A673 (cell line): ENCODE results near the gene RASA3. TPM values are rescaled to one million over a fixed set of nuclear protein-coding genes. Genes with fewer than 3 reads are reported as not detected.

Experiments
- BruUV-seq: library from RNA; stranded (reverse); fragments of 400-500 nt; replicated peaks from 2 replicates; lab custom pipeline; 2021; lab: Mats Ljungman, UMichigan
- CTCF ChIA-PET: fragments of 300-600 bp; sonication (Branson Sonifier 250); formaldehyde crosslinking; loops from one replicate; lab custom pipeline; 2022; ENCODE audit warnings: antibody characterized with exemption; lab: Charles Lee
- POLR2A ChIA-PET: fragments of 300-600 bp; sonication (Branson Sonifier 250); formaldehyde crosslinking; loops from one replicate; lab custom pipeline; 2022; ENCODE audit warnings: antibody characterized with exemption; ENCODE audit not compliant: low non-redundant PET; lab: Charles Lee
- DNase-seq: peaks from one replicate; pipeline ENCODE4 v3.0.0-alpha.2; 2015; ENCODE audit warnings: low spot score
- H3K27ac ChIP-seq: fragments of 200-600 bp; sonication (generic); 2 replicates; pipeline ENCODE4 v1.5.1; 2016; ENCODE audit warnings: mixed run types, low read depth, mild to moderate bottlenecking, mixed read lengths, antibody characterized with exemption, low read length; ENCODE audit not compliant: poor library complexity, severe bottlenecking
- H3K27me3 ChIP-seq: fragments of 200-600 bp; sonication (generic); replicated peaks from 2 replicates; pipeline ENCODE4 v1.6.1; 2017; ENCODE audit warnings: mixed run types, low read depth, mild to moderate bottlenecking, mixed read lengths, antibody characterized with exemption, low read length; ENCODE audit not compliant: insufficient read depth, poor library complexity
- H3K36me3 ChIP-seq: fragments of 200-600 bp; sonication (generic); 2 replicates; pipeline ENCODE4 v1.6.1; 2016; ENCODE audit warnings: mixed run types, mild to moderate bottlenecking, mixed read lengths, antibody characterized with exemption, low read length; ENCODE audit not compliant: insufficient read depth, poor library complexity, severe bottlenecking
- H3K4me1 ChIP-seq: fragments of 200-600 bp; sonication (generic); 2 replicates; pipeline ENCODE4 v1.6.1; 2017; ENCODE audit warnings: mixed run types, mild to moderate bottlenecking, mixed read lengths, antibody characterized with exemption, low read length; ENCODE audit not compliant: insufficient read depth, poor library complexity, severe bottlenecking
- H3K4me3 ChIP-seq: fragments of 200-600 bp; sonication (generic); 2 replicates; pipeline ENCODE4 v1.5.1; 2016; ENCODE audit warnings: low read depth, mixed run types, mild to moderate bottlenecking, mixed read lengths, low read length; ENCODE audit not compliant: poor library complexity, severe bottlenecking
- H3K9me3 ChIP-seq: fragments of 200-600 bp; sonication (generic); 2 replicates; pipeline ENCODE4 v1.6.1; 2016; ENCODE audit warnings: mixed run types, low read depth, mild to moderate bottlenecking, mixed read lengths, antibody characterized with exemption, low read length; ENCODE audit not compliant: poor library complexity, severe bottlenecking
- EZH2 ChIP-seq: fragments of 200-600 bp; sonication (generic); IDR thresholded peaks from 2 replicates; pipeline ENCODE4 v1.6.1; 2017; ENCODE audit warnings: borderline replicate concordance, low read depth, mild to moderate bottlenecking, mixed read lengths, antibody characterized with exemption, low read length; ENCODE audit not compliant: poor library complexity, severe bottlenecking
- intact Hi-C: fragments of 100-400 bp; cut with micrococcal nuclease; formaldehyde crosslinking; loops from one replicate; pipeline ENCODE4 v1.10.0; 2022; ENCODE audit not compliant: unreplicated experiment
- total RNA-seq: library from RNA; stranded (reverse); gene quantifications from 2 replicates; pipeline ENCODE4 v1.2.3, GENCODE V29; 2021
- TF ChIP-seq, protein P1 (sequence below): fragments of 300-800, 200-600 bp; sonication (generic); conservative IDR thresholded peaks from 2 replicates; pipeline ENCODE4 v1.5.1; 2017; ENCODE audit warnings: low read depth, mild to moderate bottlenecking, antibody characterized with exemption, low read length, moderate library complexity, mixed read lengths

Gene RASA3
- total RNA-seq, 1 experiment from 2014 or later = 22.1 TPM

DNA sequence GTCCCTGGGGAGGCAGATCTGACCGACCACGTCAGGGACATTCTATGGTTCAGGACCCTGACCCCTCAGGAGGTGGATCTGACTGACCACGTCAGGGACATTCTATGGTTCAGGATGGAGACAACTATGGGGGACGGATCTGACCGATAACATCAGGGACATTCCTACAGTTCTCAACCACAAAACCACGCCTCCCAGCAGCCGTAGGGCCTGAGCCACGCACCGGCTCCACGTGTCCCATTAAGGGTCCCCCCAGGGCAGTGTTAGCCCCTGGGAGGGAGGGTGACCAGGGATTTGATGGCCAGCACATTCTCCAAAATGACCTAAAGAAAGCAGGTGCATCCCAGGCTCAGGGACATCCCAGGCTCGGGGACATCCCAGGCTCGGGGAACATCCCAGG lies 109.5 kb downstream of the RASA3 start:
- no peak for DNase-seq
- Histone ChIP-seq H3K27me3 (no peaks in the 10 kb centered on the region), H3K4me3 (no peak overlapping the region), H3K4me1 (no peaks in the 10 kb centered on the region), H3K36me3 (no peaks in the 10 kb centered on the region), H3K9me3 (no peaks in the 10 kb centered on the region), H3K27ac (no peak overlapping the region)
- CTCF ChIA-PET = no interaction called here
- intact Hi-C loops = no loop called here
- POLR2A ChIA-PET = no interaction called here
- BruUV-seq = no TSS peak
- TF ChIP-seq, protein P1, sequence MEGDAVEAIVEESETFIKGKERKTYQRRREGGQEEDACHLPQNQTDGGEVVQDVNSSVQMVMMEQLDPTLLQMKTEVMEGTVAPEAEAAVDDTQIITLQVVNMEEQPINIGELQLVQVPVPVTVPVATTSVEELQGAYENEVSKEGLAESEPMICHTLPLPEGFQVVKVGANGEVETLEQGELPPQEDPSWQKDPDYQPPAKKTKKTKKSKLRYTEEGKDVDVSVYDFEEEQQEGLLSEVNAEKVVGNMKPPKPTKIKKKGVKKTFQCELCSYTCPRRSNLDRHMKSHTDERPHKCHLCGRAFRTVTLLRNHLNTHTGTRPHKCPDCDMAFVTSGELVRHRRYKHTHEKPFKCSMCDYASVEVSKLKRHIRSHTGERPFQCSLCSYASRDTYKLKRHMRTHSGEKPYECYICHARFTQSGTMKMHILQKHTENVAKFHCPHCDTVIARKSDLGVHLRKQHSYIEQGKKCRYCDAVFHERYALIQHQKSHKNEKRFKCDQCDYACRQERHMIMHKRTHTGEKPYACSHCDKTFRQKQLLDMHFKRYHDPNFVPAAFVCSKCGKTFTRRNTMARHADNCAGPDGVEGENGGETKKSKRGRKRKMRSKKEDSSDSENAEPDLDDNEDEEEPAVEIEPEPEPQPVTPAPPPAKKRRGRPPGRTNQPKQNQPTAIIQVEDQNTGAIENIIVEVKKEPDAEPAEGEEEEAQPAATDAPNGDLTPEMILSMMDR = no peak
- no peak for TF ChIP-seq EZH2

DNA sequence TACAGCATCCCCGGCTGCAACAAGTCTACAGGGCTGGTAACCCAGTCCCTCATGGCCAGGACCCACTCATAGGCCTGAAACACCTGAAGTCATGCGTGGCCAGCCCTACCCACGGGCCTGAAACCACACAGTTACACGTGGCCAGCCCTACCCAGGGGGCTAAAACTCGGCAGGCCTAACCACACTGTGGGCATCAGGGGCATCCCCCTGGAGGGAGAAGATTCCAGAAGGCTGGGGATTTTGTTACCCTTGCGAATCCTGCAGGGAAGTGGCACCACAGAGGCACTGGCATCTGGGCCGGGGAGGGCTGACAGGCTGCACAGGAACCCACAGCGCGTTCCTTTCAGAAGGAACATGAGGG lies 110.1 kb downstream of the RASA3 start:
- ChIA-PET POLR2A (no interaction called here), CTCF (no interaction called here)
- H3K36me3 ChIP-seq = no peaks in the 10 kb centered on the region
- H3K4me1 ChIP-seq = no peaks in the 10 kb centered on the region
- H3K9me3 ChIP-seq = no peaks in the 10 kb centered on the region
- H3K27ac ChIP-seq = no peak overlapping the region
- no peak for DNase-seq
- no peak for TF ChIP-seq EZH2
- TF ChIP-seq, protein P1 = no peak
- BruUV-seq = no TSS peak
- H3K27me3 ChIP-seq = no peaks in the 10 kb centered on the region
- no peak overlapping the region for H3K4me3 ChIP-seq
- intact Hi-C loops = no loop called here

DNA sequence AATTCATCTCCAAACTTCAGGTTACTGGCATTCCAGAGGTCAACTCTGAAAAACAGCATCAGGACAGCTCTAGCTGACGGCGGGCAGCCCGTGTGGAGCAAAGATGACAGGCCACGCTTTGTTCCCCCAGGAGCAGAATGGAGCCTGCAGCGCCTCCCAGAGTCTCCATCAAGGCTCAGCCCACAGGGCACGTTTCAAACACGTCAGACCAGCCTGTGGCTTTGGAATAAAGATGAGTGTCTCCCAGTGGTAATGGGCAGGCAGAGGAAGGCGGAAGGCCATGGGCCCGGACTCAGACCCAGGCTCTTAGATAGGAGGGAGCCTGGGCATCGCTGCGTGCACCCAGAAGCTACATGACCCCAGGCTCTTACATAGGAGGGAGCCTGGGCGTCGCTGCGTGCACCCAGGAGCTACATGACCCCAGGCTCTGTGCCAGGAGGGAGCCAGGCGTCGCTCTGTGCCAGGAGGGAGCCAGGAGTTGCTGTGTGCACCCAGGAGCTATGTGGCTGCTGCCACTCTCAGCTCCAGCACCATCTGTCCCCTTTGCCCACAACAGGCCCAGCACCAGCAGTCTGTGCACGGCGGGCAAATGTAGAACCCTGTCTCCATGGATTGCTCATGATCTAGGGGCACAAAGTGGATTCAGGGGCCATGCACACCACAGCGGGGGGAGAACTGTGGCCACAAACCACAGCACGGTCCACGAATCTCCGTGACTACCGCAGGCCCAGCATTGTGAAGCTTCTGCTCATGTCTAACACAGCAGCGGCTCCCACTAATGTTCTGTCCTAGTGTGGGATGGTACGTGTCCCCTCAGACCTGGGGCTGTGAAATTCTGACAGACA lies 110.7 kb downstream of the RASA3 start:
- TF ChIP-seq, protein P1 = no peak
- TF ChIP-seq EZH2 = no peak
- no TSS peak for BruUV-seq
- no peak overlapping the region for H3K27ac ChIP-seq
- CTCF ChIA-PET = no interaction called here
- POLR2A ChIA-PET = no interaction called here
- intact Hi-C loops = no loop called here
- no peak overlapping the region for H3K4me3 ChIP-seq
- DNase-seq = no peak
- no peaks in the 10 kb centered on the region for H3K9me3 ChIP-seq
- no peaks in the 10 kb centered on the region for H3K36me3 ChIP-seq
- no peaks in the 10 kb centered on the region for H3K4me1 ChIP-seq
- no peaks in the 10 kb centered on the region for H3K27me3 ChIP-seq
